Adrenal gland (tissue), 12 donors: Measurements from ENCODE around the gene PIK3C2G. TPM values are rescaled to one million over a fixed set of nuclear protein-coding genes. Genes with fewer than 3 reads are reported as not detected.

ENCODE experiments used
- DNase-seq, 7 donors: peaks; one replicate each; pipeline ENCODE4 v3.0.0-alpha.2; 2019 to 2020
- H3K27ac ChIP-seq, 5 donors: fragments of 200-600 bp; sonication (generic) in 4 of 5; 1 replicate in 3 of 5; 2 replicates in 2 of 5; pipeline versions ENCODE4 v1.5.1 to v1.8.0; 2016 to 2020; ENCODE audit warnings: mild to moderate bottlenecking in 1 of 5
- H3K27me3 ChIP-seq: fragments of 200-600 bp; 2 replicates; pipeline ENCODE4 v1.8.0; 2021
- H3K36me3 ChIP-seq, 2 donors: fragments of 200-600 bp; replicated peaks in 1 of 2; 1 replicate in 1 of 2; 2 replicates in 1 of 2; pipeline versions ENCODE4 v1.5.1 to v1.8.0; 2018 to 2022
- H3K4me1 ChIP-seq, 2 donors: fragments of 200-600 bp; replicated peaks in 1 of 2; 1 replicate in 1 of 2; 2 replicates in 1 of 2; pipeline versions ENCODE4 v1.5.1 to v1.8.0; 2018 to 2021
- H3K4me3 ChIP-seq, 4 donors: fragments of 200-600 bp; sonication (generic) in 3 of 4; one replicate each; pipeline ENCODE4 v1.5.1; 2016 to 2018
- H3K9me3 ChIP-seq, 3 donors: fragments of 200-600 bp; sonication (generic) in 1 of 3; replicated peaks in 1 of 3; 1 replicate in 2 of 3; 2 replicates in 1 of 3; pipeline versions ENCODE4 v1.5.1 to v1.8.0; 2016 to 2021
- CTCF ChIP-seq, 6 experiments: fragments of 450-650 bp in 4 of 6; fragments of 200-600 bp in 2 of 6; sonication (generic) in 1 of 6; IDR thresholded peaks; 1 replicate in 5 of 6; 2 replicates in 1 of 6; pipeline versions ENCODE4 v1.5.1 to v1.8.0; 2016 to 2021; ENCODE audit warnings: antibody characterized with exemption in 6 of 6, mild to moderate bottlenecking in 2 of 6, moderate library complexity in 1 of 6
- POLR2A ChIP-seq, 2 donors: fragments of 450-650 bp; IDR thresholded peaks; one replicate each; pipeline ENCODE4 v1.6.1; 2017; ENCODE audit warnings: antibody characterized with exemption in 2 of 2, mild to moderate bottlenecking in 2 of 2, moderate library complexity in 1 of 2
- WGBS, 4 donors: extraction: QIAGEN DNeasy Blood & Tissue Kit in 2 of 4; methylation state at CpG; one replicate each; pipeline versions ENCODE4 v1.1.5 to v1.1.7; 2013 to 2017; 5-methylcytosine and 5-hydroxymethylcytosine counted together
- intact Hi-C, 2 donors: fragments of 100-400 bp; cut with DNase I; formaldehyde crosslinking; loops; one replicate each; pipeline versions ENCODE4 v1.14.1 to v1.15.0; 2022 to 2023
- polyA plus RNA-seq, 3 donors: library from polyadenylated mRNA; stranded (reverse); fragments of 200-250 nt in 2 of 3; fragments of 350-450 nt in 1 of 3; fragmentation: Illumina TruSeq in 1 of 3; extraction: RNeasy Lipid Tissue Mini Kit (QIAGEN cat#74804) in 1 of 3; gene quantifications; one replicate each; pipeline ENCODE4 v1.2.3, GENCODE V29; 2013 to 2014
- total RNA-seq, 9 donors: library from RNA; depleted of rRNA in 4 of 9; stranded (reverse); fragments of >200 nt in 4 of 9; fragments of 120-200 nt in 1 of 9; fragmentation: NEBNext Ultra II Directional in 1 of 9; extraction: Animal tissue kit (Norgen Biotek cat#: 25700) in 1 of 9; gene quantifications; one replicate each; pipeline versions ENCODE4 v1.1.0 to v1.2.4, GENCODE V29; 2013 to 2023
- donor health status: healthy with polysubstance abuse.
- donor health status: Bipolar disorder and iron deficiency.
- donor health status: DM: yes; HTN: yes; CAD: no.
- donor health status: DM: no; HTN: no; CAD: no.
- donor health status: DM: no; HTN: no; CAD: no.
- donor health status: DM: yes; HTN: yes; CAD: no.

Gene PIK3C2G
- total and polyA plus RNA-seq, 12 donors = 0.11 to 1.3 (median 0.54) TPM

- no peaks in the 10 kb centered on the region for H3K36me3 ChIP-seq
- no peak for TF ChIP-seq CTCF (IDR thresholded peaks at IDR 0.05)
- TF ChIP-seq POLR2A (IDR thresholded peaks at IDR 0.05) = no peak
- H3K27me3 ChIP-seq = no peaks in the 10 kb centered on the region
- H3K27ac ChIP-seq = no peak overlapping the region
- no peaks in the 10 kb centered on the region for H3K9me3 ChIP-seq
- no peak for DNase-seq
- intact Hi-C loops = no loop called here
- H3K4me3 ChIP-seq = no peak overlapping the region
- WGBS, 4 donors = 41 to 60% (median 50%) methylated on average over 1 of the region's 1 CpG
- no peaks in the 10 kb centered on the region for H3K4me1 ChIP-seq
Observed at GRCh38 chr12:18653465-18653864, 392.1 kb downstream of the PIK3C2G start.

DNA sequence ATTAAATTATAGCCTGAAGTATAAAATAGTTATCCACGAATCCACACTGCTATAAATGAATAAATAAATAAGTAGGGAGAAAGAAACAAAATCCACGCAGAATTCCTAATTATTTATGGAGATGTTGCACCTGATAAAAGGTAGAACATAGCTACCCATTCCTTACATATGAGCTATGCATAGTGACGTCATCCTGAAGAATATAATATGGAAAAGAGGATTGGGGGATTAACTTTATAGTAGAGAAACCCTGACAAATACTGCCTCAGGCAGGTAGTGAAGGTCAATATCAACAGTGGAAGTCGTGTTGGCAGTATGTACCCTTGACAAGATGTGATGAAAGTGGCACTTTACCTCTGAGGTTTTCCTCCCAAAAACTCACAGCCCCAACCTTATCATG, 394.0 kb downstream of the PIK3C2G start:
- intact Hi-C loops = no loop called here
- Histone ChIP-seq H3K4me1 (no peaks in the 10 kb centered on the region), H3K36me3 (no peaks in the 10 kb centered on the region), H3K27ac (no peak overlapping the region), H3K27me3 (no peaks in the 10 kb centered on the region), H3K4me3 (no peak overlapping the region), H3K9me3 (no peaks in the 10 kb centered on the region)
- TF ChIP-seq POLR2A (IDR thresholded peaks at IDR 0.05) = no peak
- 69 to 81% (median 76%) methylated on average over 4 of the region's 4 CpGs for WGBS, 4 donors
- DNase-seq = no peak

DNA sequence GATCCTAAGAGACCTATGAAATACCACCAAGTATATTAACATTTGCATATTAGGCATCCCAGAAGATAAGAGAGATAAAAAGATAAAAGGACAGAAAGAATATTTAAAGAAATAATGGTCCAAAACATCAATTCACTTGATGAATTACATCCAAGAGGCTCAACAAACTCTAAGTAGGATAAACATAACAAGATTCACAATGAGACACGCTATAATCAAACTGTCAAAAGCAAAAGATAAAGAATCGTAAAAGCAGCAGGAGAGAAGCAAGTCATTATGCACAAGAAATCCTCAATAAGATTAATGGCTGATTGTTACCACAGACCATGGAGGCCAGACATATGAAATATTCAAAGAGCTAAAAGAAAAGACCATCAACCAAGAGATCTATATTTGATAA, 396.9 kb downstream of the PIK3C2G start:
- Histone ChIP-seq H3K27ac (no peak overlapping the region), H3K4me3 (no peak overlapping the region), H3K27me3 (no peaks in the 10 kb centered on the region), H3K36me3 (no peaks in the 10 kb centered on the region), H3K9me3 (no peaks in the 10 kb centered on the region), H3K4me1 (no peaks in the 10 kb centered on the region)
- 63 to 85% (median 75%) methylated on average over 2 of the region's 2 CpGs for WGBS, 4 donors
- intact Hi-C loops = no loop called here
- DNase-seq = no peak
- no peak for TF ChIP-seq CTCF (IDR thresholded peaks at IDR 0.05)
- TF ChIP-seq POLR2A (IDR thresholded peaks at IDR 0.05) = no peak

- intact Hi-C loops = no loop called here
- Histone ChIP-seq H3K27ac (no peak overlapping the region), H3K36me3 (no peaks in the 10 kb centered on the region), H3K4me1 (no peaks in the 10 kb centered on the region), H3K9me3 (no peaks in the 10 kb centered on the region), H3K27me3 (no peaks in the 10 kb centered on the region), H3K4me3 (no peak overlapping the region)
- no peak for TF ChIP-seq CTCF (IDR thresholded peaks at IDR 0.05)
- no peak for DNase-seq
Observed at GRCh38 chr12:18658829-18659228, 397.5 kb downstream of the PIK3C2G start.

- H3K27me3 ChIP-seq = no peaks in the 10 kb centered on the region
- no peak overlapping the region for H3K27ac ChIP-seq
- no peaks in the 10 kb centered on the region for H3K36me3 ChIP-seq
- no peak for TF ChIP-seq CTCF (IDR thresholded peaks at IDR 0.05)
- no peak for TF ChIP-seq POLR2A (IDR thresholded peaks at IDR 0.05)
- intact Hi-C loops = no loop called here
- no peaks in the 10 kb centered on the region for H3K9me3 ChIP-seq
- H3K4me3 ChIP-seq = no peak overlapping the region
- no peaks in the 10 kb centered on the region for H3K4me1 ChIP-seq
- DNase-seq = no peak
Observed at GRCh38 chr12:18676141-18676540, 414.8 kb downstream of the PIK3C2G start.
